ENCODE measurements around the gene TMEM141.
A peak's percentile ranks its signal among the peaks of the same experiment; 100 is the strongest.
"Not testable (repeated sequence)": the region's sequence is repeated elsewhere in the genome, so short reads cannot be mapped to it uniquely, and the experiment has no call there.

The TMEM141 gene

DNA sequence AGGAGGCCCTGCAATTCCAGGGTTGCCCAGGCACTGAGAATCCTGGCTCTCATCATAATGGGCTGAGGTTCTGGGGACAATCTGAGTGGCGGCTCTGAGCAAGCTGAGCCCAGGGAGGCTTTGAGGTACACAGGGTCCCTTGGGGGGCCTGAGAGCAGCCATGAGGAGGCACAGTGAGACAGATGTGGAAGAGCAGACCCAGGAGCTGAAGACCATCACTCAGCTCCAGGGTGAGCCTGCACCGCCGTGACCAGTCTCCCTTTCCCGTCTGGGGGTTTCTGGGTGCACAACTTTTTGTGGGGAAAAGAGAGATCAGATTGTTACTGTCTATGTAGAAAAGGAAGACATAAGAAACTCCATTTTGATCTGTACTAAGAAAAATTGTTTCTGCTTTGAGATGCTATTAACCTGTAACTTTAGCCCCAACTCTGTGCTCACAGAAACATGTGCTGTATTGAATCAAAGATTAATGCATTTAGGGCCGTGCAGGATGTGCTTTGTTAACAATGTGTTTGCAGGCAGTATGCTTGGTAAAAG is 5.2 kb downstream of the TMEM141 start, which contains the start of gene CCDC183:
CCDC183 (plus strand) TSS at position 101 of the 537 bp plus-strand sequence; CDS start at position 161, 60 bp downstream.
- DNase-seq = no peak

DNA sequence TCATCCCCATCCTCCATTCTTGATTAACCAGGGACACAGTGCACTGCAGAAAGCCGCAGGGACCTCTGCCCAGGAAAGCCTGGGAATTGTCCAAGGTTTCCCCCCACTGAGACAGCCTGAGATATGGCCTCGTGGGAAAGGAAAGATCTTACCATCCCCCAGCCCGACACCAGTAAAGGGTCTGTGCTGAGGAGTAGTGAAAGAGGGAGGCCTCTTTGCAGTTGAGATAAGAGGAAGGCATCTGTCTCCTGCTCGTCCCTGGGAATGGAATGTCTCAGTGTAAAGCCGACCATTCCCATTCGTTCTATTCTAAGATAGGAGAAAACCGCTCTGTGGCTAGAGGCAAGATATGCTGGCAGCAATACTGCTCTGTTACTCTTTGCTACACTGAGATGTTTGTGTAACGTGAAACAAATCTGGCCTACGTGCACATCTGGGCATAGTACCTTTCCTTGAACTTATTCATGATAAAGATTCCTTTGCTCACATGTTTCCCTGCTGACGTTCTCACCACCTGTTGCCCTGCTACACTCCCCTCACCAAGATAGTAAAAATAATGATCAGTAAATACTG is 5.7 kb downstream of the TMEM141 start:
- DNase-seq = not testable (repeated sequence)

DNA sequence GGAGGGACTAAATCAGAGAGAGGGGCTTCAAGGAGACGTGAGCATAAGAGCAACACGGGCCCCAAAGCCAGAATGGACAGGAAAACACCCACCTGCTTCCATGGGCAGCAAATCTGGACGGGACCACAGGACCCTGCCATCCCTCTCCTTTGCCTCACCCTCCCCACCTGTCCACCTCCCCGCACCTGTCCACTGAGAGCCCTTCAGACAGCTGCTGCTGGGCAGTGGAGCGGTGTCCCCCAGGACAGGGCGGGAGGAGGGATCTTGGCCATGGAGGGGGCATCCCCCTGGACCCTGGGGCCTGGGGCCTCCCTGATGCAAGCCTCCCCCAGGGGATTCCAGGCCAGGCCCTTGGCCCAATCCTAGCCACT is 7.5 kb downstream of the TMEM141 start:
- no peak for DNase-seq

DNA sequence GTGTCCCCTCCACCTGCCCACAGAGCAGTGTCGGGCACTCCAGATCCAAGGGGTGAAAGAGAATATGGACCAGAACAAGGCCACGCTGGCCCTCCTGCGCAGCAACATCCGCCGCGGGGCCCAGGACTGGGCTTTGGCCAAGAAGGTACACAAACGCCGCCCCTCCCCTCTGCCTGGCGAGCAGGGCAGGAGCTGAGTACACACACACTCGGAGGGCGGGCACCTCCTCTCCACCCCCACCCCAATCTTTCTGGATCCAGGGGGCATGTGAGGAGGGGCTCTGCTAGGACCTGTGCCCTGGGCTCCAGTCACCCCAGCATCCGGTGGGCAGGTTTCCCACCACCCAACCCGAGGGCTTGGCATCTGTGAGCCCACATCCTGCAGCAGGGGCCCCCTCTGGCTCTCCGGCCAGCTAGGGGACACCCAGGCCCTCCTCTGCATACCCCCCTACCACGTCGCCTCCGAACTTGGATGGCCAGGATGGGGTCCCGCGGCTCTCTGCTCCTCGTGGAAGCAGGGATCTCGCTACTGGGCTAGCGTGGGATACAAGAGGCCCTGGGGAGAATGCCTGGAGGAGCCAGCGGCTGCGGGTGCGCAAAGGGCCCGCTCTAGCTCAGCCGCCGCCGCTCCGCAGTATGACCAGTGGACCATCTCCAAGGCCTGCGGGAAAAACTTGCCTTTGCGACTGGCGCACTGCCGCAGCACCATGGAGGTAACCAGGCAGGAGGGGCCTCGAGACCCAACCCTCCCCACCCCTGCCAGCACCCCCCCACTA is 8.1 kb downstream of the TMEM141 start:
- no peak for DNase-seq

DNA sequence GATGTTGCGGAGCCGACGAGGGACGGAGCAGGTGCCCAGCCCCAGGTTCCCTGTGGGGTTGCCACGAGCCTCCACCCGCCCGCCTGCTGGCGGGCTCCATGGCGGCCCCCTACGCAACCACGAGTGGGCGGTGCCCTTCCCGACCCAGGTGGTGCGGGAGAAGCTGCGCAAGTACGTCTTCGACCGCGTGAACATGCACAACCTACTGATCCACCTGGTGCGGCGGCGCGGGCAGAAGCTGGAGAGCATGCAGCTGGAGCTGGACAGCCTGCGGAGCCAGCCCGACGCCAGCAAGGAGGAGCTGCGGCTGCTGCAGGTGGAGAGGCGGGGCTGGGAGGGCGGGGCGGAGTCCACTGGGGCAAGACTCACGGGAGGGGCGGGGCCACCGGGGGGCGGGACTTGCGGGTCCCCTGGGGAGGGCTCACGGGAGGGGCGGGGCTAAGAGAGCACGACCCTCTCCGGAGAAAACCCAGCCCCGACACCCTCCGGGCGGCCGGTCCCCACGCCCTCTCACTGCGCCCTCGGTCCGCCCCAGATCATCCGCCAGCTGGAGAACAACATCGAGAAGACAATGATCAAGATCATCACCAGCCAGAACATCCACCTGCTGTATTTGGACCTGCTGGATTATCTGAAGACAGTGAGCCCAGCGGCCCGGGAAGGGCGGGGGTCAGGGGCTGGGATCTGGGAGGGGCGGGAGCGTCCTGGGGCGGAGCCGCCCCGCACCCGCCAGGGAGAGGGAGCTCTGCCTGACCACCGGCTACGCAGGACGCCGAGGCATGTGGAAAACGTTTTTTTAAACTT is 8.9 kb downstream of the TMEM141 start:
- peak; percentile 89 to 90 for DNase-seq

DNA sequence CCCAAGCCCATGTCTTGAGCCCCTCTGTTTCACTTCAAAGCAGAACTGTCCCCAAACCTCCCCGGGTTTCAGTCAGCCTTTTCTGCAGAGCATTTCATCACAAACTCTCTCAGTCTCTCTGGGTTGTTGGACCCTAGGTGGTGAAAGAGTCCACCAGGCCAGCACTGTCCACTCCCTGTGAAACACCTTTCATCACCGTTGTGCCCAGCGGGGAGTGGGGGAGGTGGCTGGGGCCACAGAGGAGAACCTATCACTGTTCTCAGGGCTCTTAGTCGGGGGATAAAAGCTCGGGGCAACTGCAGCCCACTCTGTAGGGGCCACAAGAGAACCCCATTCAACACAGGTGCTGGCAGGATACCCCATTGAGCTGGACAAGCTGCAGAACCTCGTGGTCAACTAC is 11.2 kb downstream of the TMEM141 start:
- no peak for DNase-seq

DNA sequence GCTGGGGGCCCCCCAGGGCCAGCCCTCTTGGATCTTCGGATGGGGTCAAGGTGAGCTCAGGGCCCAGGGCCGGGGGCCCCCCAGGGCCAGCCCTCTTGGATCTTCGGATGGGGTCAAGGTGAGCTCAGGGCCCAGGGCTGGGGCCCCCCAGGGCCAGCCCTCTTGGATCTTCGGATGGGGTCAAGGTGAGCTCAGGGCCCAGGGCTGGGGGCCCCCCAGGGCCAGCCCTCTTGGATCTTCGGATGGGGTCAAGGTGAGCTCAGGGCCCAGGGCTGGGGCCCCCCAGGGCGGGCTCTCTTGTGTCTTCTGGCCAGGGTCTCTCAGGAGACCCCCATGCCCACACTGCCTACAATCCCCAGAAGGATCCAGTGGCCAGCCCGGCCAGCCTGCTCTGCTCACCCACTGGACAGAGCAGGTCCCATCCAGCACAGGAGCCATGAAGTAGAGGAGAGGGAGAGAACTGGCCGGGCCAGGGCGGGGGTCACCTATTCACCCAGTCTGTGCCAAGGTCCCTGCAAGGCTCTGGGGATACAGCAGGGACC is 11.9 kb downstream of the TMEM141 start:
- not testable (repeated sequence) for DNase-seq

DNA sequence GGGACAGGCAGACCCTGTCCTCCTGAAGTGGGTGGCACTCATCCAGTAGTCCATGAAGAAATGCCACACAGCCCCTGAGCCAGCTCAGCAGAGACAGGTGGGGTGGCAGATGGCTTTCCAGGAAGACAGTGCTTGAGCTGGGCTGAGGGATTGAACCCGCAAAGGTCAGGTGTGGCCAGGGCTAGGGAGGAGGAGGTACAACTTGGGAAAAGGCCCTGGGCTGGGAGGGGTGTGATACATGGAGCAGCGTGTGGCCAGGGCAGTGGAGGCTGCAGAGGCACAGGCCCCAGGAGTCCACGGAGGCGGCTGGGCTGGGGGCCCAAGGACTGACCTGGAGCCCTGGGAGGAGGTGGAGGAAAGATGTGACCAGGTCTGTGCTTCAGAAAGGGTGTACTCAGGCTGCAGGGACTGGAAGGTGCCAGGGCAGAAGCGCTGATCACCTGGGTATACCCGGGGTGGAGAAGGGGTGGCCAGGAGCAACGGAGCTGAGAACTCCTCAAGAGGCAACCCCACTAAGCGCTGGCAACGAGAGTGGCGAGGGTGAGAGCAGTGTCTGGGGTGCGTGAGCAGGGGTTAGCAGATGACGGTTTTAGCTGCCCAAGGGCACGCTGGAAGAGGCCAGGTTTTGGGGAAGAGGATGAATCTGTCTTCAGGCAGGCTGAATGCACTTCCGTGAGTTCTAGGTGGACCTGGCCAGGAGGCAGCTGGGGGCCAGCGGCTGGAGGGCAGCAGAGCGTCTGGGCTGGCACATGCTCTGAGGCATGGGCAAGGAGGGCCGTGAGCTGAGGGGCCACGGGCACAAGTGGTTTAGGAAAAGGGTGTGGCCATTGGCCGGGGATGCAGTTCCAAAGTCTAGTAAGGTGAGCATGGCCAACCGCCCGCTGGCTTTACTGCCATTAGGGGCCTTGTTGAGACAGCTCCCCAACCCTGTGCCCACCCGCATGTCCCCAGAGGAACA is 12.7 kb downstream of the TMEM141 start:
- DNase-seq = no peak

DNA sequence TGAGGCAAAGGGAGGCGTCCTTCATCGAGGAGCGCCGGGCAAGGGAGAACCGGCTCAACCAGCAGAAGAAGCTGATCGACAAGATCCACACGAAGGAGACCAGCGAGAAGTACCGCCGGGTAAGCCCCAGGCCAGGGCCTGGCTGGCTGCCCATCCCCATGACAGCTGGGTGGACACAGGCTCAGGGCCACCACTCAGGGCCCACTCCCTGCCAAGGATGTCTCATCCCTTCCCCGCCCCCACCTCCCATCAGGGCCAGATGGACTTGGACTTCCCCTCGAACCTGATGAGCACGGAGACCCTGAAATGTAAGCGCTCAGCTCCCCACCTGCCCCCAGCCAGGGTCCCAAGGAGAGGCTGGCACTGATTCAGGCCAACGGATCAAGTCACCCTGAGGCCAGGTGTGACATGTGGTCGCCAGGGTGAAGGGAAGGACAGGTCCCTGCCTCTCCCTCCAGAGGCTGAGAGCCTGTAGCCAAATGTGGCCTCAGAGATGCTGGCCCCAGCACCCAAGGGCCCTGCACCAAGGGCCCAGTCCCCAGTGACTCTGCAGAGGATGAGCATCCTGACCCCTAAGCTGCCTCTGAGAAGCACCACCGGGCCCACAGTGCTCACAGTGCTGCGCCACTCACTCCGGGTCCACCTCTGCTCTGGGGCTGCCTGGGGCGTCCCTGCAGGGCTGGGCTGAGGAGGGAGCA is 13.5 kb downstream of the TMEM141 start:
- DNase-seq = no peak

DNA sequence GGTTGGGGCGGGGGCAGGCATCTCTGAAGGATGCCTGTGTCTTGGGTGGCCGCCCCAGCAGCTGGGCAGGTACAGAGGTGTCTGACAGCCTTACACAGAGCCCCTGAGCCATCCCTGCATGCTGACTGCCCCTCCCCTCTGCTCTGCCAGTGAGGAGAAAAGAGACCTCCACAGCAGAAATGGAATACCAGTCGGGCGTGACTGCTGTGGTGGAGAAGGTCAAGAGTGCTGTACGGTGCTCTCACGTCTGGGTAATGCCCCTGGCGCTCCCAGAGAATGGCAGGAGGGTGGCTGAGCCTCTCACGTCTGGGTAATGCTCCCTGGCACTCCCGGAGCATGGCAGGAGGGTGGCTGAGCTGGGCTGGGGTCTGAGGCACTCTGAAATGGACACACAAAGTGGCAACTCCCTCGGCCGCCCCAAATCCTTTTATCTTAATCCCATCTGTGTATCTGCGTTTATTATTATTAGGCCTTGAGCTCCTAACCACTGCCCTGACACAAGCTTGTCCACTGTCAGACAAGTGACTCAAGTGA is 14.1 kb downstream of the TMEM141 start:
- no peak for DNase-seq

DNA sequence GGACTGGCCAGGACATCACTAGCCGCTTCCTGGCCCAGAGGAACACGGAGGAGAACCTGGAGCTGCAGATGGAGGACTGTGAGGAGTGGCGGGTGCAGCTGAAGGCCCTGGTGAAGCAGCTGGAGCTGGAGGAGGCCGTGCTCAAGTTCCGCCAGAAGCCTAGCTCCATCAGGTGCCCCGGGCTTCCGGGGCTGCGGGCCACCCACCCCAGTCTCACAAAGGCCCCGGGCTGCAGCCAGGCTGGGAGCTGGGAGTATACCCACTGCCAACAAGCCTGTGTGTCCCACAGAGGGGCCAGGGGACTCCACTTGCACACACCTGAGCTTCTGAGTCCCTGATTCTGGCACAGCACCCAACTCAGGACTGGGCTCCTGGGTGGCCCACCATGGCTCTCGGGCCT is 14.9 kb downstream of the TMEM141 start:
- no peak for DNase-seq

DNA sequence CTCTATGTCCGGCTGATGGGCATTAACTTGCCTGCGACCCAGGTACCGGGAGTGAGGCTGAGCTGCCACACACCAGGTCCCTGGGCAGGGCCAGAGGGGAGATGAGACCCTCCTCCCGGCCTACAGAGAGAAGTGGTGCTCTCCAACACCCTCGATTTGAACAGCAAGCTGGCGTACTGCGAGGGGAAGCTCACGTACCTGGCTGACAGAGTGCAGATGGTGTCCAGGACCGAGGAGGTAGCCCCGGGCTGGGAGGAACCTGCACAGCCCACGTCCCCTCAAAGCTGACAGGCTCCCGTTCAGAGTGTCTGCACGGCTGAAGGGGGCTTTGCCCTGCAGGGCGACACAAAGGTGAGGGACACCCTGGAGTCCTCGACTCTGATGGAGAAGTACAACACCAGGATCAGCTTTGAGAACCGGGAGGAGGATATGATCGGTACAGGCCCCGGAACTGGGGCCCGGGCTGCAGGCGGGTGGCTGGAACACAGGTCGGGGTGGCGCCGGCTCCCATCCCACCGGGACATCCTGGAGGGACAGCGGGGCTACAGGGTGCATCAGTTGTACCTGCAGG is 15.6 kb downstream of the TMEM141 start:
- DNase-seq = no peak

DNA sequence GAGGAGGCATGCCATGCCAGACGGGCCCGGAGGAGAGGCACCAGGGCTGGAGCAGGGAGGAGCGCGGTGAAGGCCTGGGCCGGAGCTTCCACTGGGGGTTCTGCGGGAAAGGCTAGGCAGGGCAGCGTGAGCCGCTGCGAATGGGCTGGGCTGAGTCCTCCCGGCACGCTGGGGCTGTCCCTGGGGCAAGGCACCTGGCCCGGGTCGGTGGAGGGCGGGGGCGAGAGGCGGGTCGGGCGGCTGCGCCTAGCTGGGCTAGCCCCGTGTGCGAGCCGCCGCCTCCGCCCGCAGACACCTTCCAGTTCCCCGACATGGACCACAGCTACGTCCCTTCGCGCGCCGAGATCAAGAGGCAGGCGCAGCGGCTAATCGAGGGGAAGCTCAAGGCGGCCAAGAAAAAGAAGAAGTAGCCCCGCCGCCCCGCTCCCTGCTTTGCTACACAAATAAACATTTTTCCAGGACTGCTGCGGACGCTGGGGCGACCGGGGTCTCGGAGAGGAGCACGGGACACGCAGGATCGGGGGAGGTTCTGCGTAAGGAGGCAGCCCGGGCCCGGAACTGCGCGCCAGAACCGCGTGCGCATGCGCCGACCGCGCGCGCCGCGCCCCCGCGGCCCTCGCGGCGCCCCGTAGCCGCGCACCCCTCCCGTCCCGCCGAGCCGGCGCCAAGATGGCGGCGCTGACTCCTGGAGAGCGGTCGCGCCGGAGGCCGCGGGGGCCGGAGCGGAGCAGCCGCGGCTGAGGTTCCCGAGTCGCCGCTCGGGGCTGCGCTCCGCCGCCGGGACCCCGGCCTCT is 16.3 kb downstream of the TMEM141 start, which contains the start of gene RABL6:
RABL6 (plus strand) TSS at position 668 of the 794 bp plus-strand sequence. CDS start 249 bp downstream, outside the sequence.
- peak; percentile 82 to 83 for DNase-seq

DNA sequence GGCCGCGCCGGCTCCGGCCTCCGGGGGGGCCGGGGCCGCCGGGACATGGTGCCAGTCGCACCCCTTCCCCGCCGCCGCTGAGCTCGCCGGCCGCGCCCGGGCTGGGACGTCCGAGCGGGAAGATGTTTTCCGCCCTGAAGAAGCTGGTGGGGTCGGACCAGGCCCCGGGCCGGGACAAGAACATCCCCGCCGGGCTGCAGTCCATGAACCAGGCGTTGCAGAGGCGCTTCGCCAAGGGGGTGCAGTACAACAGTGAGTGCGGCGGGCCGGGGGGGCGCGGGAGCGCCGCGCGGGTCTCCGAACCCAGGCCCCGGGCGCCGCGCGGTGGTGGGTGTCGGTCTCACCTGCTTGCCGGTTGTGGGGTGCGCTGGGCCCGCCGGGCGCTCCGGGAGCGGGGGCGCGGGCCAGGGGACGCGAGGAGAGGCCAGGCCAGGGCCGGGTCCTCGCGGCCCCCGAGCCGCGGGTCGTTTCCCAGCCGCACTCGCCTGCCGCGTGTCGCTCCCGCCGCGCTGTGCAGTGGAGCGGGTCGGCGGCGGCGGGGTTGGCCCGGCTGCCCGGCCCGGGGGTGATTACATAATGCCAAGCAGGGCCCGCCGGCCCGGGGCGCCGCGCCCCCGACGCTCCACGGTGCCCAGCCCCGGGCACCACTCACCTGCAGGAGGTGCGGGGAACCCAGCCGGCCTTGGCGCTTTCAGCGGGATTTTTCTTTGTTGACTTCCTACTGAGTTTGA is 17.1 kb downstream of the TMEM141 start:
- peak; percentile 50 to 55 for DNase-seq

DNA sequence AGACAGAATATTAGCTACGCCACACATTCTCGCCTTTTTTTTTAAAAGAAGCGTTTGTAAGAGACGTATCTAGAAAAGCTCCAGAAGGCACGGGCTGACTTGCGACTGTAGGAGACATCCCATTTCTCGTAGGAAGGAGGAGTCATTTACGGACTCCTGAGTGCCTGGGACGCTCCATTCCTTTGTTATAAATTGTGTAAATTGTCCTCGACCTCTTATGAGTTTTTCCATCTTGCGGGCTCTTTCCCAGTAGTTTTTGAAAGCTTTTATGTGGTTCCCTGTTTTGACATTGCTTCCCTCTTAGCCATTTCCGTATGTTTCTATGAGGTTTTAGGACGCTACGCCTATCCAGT is 17.6 kb downstream of the TMEM141 start:
- no peak for DNase-seq

DNA sequence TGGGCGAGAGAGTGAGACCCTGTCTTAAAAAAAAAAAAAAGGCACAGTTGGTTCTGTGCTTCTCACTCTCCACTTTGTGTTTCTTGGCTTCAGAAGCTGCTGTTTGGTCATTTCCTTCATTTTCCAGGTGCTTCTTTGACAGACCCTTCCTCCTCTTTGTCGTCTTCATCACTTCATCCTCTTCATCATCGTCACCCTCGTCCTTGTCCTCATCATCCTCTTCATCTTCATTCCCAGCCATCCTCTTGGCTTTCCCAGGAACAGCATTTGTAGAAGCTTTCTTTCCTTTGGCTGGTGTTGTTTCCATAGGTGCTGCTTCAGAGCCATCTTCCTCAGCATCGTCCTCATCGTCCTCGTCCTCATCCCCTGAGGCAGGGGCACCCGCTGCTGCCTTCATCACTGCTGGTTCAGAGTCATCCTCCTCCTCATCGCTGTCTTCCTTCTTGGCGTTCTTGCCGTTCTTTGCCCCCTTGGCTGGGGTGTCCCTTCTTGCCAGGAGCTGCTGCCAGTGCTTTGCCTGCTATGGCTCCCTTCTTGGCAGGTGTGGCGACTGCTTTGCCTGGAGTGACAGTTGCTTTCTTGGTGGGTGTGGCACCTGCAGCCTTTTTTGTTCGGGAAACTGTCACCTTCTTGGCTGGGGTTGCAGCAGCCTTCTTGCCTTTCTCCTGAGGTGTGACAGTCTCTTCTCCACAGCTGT is 23.7 kb downstream of the TMEM141 start:
- DNase-seq = no peak

DNA sequence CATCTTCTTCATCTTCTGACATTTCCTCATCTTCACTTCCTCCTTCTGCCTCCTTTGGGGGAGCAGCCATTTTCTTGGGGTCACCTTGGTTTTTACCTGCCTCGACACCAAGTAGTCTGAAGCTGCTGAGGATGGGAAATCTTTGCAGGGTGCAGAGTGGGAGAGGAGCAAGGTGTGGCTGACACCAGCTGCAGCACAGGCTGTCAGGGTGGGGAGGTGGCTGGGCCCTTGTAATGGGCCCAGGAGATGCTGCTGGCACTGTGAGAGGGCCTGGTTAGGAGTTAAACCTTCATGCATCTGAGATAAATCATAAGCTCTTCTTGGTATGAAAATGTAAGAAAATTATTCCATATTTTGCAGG is 24.3 kb downstream of the TMEM141 start:
- no peak for DNase-seq
